Activated CD8-positive, alpha-beta memory T cell treated with anti-CD3 and anti-CD28 coated beads for 48 hours (primary cell): ENCODE measurements around the gene SAMD14.
A peak's percentile ranks its signal among the peaks of the same experiment; 100 is the strongest.

Experiments
- DNase-seq, 3 experiments: peaks; one replicate each; pipeline ENCODE4 v3.0.0-alpha.2; 2020; ENCODE audit warnings: low read depth in 2 of 3, low spot score in 2 of 3

SAMD14 gene

GRCh38 chr17:50129728-50130558 lies at the start of gene SAMD14:
SAMD14 (minus strand) TSS chr17:50130160; CDS start chr17:50124959, 5,201 bp downstream.
- no peak for DNase-seq

- DNase-seq = no peak
Measured at GRCh38 chr17:50177983-50178834, 48.2 kb upstream of the SAMD14 start.

DNA sequence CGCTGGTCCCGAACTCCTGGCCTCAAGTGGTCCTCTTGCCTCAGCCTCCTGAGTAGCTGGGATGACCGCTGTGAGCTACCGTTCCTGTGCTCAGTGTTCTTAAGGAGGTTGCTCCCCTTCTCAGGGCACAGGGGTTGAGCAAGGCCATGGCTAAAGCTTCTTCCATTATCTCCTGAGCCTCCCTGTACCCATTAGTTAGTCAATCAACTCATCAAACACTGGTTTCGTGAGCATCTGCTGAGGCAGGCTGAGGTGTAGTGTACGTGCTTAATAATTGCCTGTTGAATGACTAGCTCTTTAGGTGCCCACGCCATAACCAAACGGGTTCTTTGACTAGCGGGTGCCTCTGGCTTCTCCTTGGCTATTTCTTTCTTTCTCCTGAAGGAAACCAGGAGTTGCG lies 47.5 kb upstream of the SAMD14 start:
- no peak for DNase-seq

DNA sequence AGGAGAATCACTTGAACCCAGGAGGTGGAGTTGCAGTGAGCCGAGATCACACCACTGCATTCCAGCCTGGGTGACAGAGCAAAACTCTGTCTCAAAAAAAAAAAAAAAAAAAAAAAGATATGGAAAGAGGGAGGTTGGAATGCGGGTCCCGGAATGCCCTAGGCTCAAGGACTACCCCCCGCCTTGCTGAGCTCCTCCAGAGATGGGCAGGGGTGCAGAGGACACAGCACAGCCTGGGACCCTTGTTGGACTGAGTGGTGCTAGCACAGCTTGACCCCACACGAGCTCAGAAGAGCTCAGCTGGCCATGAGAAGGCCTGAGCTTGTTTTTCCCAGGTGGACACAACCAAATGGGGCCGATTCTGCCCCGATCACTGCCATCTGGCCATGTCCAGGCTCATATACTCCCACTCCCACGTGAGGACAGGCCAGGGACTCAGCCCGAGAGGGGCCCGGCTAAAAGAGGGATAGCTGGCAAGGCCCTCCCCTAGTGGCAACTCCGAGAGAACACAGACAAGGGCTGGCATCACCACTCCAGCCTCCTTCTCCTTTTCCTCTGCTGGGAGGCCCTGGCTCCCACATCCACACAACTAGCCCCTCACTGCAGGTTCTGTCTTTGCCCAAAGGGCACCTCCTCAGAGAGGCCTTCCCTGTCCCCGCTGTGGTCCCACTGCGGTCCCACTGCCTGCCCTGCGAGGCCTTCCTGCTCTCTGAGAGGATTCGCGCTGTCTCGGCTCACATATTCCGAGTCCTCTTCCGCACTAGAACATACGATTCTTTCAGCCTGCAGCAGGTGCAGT lies 46.8 kb upstream of the SAMD14 start:
- no peak for DNase-seq

DNA sequence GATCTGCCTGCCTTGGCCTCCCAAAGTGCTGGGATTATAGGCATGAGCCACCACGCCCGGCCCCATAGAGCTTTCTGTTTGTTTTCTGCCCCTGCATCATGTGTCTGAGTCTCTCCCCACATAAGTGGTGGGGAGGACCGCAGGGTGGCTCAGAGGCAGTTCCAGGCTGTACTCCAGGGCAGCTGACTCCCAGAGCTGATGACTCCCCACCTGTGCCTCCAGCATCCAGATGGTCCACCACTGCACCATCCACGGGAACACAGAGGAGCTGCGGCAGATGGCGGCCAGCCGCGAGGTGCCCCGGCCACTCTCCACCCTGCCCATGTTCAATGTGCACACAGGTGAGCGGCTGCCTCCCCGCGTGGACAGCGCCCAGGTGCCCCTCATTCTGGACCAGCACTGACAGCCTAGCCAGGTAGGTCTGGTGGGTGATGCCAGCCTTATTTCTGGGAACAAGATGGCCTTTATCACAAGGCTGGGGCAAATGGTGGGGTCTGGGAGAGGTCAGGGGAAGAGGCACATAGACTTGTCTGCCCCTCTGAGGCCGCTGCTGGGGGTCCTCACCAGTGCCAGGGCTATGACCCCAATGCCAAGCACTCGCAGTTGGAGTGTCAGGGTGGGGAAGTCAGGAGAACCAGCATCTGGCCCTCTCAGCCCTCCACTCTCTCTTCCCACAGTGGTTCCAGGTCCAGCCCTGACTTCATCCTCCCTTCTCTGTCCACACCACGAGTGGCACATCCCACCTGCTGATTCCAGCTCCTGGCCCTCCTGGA lies 45.3 kb upstream of the SAMD14 start:
- DNase-seq = no peak

DNA sequence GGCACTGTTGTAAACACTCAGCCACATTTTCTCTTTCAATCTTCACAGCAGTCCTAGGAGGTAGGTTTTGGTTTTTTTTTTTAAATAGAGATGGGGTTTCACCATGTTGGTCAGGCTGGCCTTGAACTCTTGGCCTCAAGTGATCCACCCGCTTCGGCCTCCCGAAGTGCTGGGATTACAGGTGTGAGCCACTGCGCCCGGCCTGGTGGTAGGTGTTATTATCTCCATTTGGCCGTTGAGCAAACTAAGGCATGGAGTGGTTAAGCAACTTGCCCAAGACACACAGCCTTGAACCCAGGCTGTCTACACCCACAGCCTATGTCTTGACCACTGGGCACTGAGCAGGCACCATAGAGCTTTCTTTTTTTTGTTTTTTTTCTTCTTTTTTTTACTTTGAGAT lies 44.5 kb upstream of the SAMD14 start:
- DNase-seq = no peak

GRCh38 chr17:50173335-50173941 lies 43.5 kb upstream of the SAMD14 start:
- no peak for DNase-seq

DNA sequence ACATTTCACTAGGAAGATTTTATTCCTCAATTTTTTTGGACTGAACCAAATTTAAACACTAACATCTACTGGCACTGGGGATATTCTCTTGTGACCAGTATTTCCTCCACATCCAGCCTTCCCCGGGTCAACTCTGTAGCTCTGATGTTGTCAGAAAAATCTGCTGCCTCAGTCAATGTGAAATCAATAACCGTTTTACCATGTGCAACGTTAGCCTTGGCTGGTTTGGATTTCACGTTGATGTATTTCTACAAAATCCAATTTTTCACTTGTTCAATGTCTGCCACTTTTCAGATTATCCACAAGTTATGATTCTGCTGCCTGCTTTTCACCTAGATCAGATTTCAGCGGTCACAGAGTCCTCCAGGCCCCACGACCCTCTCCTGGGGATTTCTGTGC lies 43.0 kb upstream of the SAMD14 start:
- DNase-seq = no peak

DNA sequence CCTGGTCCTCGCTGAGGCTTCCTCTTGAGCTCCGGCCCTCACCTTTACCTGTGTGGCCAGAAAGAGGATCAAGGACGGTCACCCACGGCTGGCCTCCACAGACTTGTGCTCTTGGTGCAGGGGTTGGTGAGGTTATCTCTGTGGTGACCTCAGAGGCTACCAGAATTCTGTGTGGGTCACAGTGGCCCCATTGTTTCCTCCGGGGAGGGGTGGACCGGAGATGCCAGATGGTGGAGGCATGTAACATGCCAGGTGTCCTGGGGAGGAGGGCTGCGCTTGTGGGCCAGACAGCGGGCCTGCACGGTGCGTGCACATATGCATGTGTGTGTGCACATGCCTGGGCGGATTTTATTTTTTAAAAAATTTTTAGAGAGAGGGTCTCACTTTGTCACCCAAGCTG lies 42.2 kb upstream of the SAMD14 start:
- no peak for DNase-seq

DNA sequence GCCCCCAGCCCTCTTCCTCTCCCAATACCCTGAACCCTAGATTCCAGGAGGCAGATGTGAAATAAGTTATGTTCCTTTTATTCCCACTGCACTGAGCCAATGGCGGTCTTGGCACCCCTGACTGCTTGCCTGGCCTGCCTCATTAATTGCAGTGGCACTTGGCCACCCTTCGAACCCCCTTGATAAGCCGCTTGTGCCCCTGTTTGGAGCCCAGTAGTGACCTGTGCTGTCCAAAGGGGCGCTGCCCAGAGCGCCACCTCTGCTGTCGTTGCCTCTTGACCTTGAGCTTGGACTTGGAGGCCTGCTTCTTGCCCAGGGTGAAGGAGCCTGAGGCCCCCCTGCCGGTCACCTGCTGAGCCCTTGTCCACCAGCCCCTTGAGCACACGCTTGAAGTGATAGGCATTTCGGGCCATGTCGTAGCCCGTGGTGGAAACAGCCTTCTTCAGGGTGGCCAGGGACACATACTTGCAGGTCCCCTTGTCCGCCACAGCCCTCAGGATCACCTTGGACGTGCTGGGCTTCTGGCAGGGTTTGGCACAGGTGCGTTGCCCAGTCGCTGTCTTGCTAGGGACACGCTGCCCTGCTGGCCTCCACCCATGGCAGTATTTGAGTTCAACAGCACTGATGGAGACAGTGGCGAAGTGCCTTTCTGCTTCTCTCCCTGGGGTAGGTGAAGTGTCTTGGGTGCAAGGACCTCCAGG lies 41.6 kb upstream of the SAMD14 start:
- no peak for DNase-seq

- DNase-seq = no peak
Measured at GRCh38 chr17:50170662-50171370, 40.9 kb upstream of the SAMD14 start.

DNA sequence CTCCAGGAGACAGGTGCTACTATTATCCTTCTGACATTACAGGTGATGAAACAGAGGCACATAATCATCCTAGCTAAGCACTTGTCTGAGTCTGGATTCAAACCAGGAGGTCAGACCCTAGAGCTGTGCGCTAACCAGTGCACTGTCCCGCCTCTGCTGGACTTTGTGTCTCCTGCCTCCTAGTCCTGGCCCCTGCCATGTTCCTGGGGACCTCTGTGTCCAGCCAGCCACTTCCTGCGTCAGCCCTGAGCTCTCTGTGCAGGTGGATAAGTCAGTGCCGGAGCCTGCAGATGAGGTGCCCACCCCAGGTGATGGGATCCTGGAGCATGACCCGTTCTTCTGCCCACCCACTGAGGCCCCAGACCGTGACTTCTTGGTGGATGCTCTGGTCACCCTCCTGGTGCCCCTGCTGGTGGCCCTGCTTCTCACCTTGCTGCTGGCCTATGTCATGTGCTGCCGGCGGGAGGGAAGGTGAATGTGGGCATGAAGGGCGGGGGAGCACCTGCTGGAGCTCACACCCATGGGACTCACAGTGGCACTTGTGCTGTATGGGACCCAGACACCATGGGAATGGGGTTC lies 40.0 kb upstream of the SAMD14 start:
- no peak for DNase-seq

GRCh38 chr17:50169121-50169764 lies 39.3 kb upstream of the SAMD14 start:
- DNase-seq = peak in 1 of 3 experiments; percentile 42

DNA sequence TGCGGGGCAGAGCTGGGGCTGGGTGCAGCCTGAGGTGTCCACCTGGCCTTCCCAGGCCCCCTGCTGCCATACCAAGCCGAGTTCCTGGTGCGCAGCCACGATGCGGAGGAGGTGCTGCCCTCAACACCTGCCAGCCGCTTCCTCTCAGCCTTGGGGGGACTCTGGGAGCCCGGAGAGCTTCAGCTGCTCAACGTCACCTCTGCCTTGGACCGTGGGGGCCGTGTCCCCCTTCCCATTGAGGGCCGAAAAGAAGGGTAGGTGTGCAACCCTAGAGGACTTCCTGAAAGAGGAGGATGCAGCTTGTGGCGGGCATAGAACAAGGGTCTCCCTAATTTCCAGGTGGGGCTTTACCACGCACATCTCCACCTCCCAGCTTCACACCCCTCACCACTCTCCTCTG lies 38.4 kb upstream of the SAMD14 start:
- no peak for DNase-seq

DNA sequence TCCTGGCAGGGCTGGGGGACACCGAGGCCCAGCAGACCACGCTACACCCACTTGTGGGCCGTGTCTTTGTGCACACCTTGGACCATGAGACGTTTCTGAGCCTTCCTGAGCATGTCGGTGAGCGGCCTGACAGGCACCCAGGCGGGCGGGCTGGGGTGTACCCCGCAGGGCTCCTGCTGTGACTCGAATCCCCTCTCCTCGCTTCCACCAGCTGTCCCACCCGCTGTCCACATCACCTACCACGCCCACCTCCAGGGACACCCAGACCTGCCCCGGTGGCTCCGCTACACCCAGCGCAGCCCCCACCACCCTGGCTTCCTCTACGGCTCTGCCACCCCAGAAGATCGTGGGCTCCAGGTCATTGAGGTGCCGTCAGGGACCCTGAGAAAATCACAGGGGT lies 37.4 kb upstream of the SAMD14 start:
- no peak for DNase-seq

DNA sequence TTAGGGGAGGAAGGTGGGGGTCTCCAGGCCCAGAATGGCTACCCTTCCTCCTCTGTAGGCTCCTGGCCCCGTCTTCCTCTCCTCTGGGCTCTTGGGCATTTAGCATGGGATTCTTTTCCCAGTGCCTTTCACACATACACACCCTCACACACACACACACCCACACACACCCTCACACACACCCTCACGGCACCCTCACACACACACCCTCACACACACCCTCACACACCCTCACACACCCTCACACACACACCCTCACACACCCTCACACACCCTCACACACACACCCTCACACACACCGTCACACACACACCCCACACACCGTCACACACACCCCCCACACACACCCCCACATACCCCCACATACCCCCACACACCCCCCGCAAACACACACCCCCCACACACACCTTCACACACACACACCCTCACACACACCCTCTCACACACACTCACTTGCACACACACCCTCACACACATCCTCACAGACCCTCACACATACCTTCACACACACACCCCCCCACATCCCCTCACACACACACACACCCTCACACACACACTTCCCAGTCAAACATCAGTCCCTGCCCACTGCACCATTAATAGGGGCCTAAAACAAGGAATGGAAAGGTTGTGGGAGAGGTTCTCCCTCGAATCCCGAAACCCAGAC lies 36.7 kb upstream of the SAMD14 start:
- DNase-seq = no peak

DNA sequence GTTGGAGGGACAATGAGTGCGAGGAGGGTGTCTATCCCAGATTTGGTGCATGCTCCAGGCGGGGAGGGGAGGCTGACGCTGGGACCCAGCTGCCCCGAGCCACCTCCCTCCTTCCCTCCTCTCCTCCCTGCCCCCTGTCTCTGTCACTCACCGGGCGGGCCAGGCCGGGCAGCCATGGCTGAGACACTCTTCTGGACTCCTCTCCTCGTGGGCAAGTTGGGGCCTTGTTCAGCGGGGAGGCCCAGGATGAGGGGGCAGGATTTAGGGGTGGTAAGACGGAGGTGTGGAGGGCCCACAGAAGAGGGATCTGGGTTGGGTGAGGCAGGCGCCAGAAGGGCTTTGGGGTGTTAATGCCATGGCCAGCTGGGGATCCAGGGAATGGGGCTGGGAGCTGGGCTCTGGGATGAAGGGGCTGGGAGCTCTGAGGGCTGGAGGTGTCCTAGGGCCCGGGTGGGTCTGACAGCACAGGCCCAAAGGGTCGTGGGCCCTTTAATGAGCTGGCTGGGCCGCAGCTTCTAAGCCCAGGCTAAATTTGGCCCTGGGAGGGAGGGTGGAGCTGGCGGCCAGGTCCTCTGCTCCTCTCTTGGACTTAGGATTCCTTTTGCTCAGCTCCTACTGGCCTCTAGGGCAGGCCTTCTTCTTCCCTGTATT lies 36.0 kb upstream of the SAMD14 start, which contains the start of gene SGCA:
Gene SGCA (plus strand): TSS at position 139 of the 651 bp plus-strand sequence. CDS start 36 bp downstream, at position 175.
- DNase-seq = no peak
